H1 (cell line): ENCODE data around the gene HK2.

Experiments
- CREB1 ChIP-seq: IDR thresholded peaks from 2 replicates; pipeline ENCODE4 v1.6.1; 2012; ENCODE audit warnings: inconsistent platforms
- CTCF ChIP-seq, 3 experiments: IDR thresholded peaks; 1 replicate in 2 of 3; 2 replicates in 1 of 3; pipeline versions ENCODE4 v1.5.1 to v1.6.1; 2011; ENCODE audit warnings: low read length in 3 of 3, mild to moderate bottlenecking in 3 of 3, inconsistent platforms in 2 of 3, low read depth in 1 of 3, moderate library complexity in 1 of 3; ENCODE audit not compliant: insufficient read depth in 1 of 3; ENCODE audit errors: control extremely low read depth in 1 of 3
- EP300 ChIP-seq, 2 experiments: IDR thresholded peaks; 1 replicate in 1 of 2; 2 replicates in 1 of 2; pipeline ENCODE4 v1.6.1; 2011 to 2012; ENCODE audit warnings: low read depth in 2 of 2, low read length in 2 of 2, mild to moderate bottlenecking in 2 of 2, borderline replicate concordance in 1 of 2, inconsistent platforms in 1 of 2, moderate library complexity in 1 of 2
- POLR2AphosphoS5 ChIP-seq: IDR thresholded peaks from 2 replicates; pipeline ENCODE4 v1.6.1; 2011; ENCODE audit warnings: low read depth, low read length
- ZNF274 ChIP-seq: IDR thresholded peaks from 2 replicates; pipeline ENCODE4 v1.7.0; 2012; ENCODE audit warnings: low read length, borderline replicate concordance; ENCODE audit errors: extremely low read depth

- TF ChIP-seq CREB1 (no peak), CTCF (IDR thresholded peaks at IDR 0.05; ENCODE audit: control extremely low read depth in 1 of 3, insufficient read depth in 1 of 3, low read depth in 1 of 3, low read length in 3 of 3) (no peak), EP300 (IDR thresholded peaks at IDR 0.05; ENCODE audit: borderline replicate concordance in 1 of 2, low read depth in 2 of 2, low read length in 2 of 2) (no peak), ZNF274 (no peak), POLR2AphosphoS5 (no peak)
These were observed 87.4 kb downstream of the HK2 start for GRCh38 chr2:74921236-74921736.
